ENCODE measurements around the gene PDK2. TPM values are rescaled to one million over a fixed set of nuclear protein-coding genes. Genes with fewer than 3 reads are reported as not detected.

PDK2 gene
- total RNA-seq, 1 donor from 2014 or later = 14.5 TPM

DNA sequence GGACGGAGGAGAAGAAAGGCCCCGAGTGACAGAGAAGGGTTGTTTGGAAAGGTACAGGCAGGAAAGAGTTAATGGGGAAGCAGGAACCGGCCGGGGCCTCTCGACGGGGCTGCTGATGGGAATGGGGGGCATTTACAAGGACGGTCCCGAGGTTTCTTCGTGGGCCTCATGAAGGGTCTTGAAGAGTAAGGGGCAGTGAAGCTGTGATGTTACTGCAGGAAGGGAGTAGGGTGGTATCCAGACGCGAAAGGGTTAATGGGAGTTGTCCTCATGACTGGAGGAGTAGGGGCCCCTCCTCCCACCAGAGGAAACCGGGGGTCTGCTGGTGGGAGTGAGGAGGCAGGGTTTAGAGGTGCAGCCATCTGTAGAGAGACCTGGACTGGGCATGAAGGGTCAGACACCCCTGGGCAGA, 481 bp downstream of the PDK2 start:
- TF ChIP-seq, protein P1, sequence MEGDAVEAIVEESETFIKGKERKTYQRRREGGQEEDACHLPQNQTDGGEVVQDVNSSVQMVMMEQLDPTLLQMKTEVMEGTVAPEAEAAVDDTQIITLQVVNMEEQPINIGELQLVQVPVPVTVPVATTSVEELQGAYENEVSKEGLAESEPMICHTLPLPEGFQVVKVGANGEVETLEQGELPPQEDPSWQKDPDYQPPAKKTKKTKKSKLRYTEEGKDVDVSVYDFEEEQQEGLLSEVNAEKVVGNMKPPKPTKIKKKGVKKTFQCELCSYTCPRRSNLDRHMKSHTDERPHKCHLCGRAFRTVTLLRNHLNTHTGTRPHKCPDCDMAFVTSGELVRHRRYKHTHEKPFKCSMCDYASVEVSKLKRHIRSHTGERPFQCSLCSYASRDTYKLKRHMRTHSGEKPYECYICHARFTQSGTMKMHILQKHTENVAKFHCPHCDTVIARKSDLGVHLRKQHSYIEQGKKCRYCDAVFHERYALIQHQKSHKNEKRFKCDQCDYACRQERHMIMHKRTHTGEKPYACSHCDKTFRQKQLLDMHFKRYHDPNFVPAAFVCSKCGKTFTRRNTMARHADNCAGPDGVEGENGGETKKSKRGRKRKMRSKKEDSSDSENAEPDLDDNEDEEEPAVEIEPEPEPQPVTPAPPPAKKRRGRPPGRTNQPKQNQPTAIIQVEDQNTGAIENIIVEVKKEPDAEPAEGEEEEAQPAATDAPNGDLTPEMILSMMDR (IDR thresholded peaks at IDR 0.05; ENCODE audit: insufficient read depth, low read length, poor library complexity, severe bottlenecking) = no peak

DNA sequence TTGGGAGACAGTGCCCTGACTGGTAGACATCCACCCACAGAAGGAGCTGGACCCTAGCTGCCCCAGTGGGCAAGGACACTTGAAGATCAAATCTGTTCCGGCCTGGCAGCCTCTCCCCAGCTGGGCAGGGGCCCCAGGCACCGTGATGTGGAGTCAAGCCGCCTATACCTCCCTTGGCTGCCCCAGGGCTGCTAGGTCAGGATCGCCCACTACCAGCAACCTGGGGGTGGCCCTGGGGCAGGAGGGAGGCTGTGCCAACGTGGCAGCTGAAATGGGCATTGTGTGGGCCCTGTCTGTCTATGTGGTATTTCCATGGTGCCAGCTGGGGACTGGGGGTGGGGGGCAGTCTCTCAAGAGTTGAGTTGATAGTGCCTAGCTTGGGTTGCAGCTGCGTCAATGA, 941 bp downstream of the PDK2 start:
- Histone ChIP-seq H3K27me3 (ENCODE audit: control insufficient read depth, insufficient read depth, low read length) (no peaks in the 10 kb centered on the region), H3K4me3 (ENCODE audit: low read depth, low read length) (peak overlapping the region; percentile 87), H3K36me3 (ENCODE audit: control insufficient read depth, insufficient read depth, low read length) (peaks cover 2% of the 10 kb centered on the region)
- no peak for DNase-seq (ENCODE audit: low read depth)
- TF ChIP-seq, protein P1 (IDR thresholded peaks at IDR 0.05; ENCODE audit: insufficient read depth, low read length, poor library complexity, severe bottlenecking) = no peak

More for the DNA sequence above, 481 bp downstream of the PDK2 start:
- Histone ChIP-seq H3K36me3 (ENCODE audit: control insufficient read depth, insufficient read depth, low read length) (peaks cover 2% of the 10 kb centered on the region), H3K27me3 (ENCODE audit: control insufficient read depth, insufficient read depth, low read length) (no peaks in the 10 kb centered on the region), H3K4me3 (ENCODE audit: low read depth, low read length) (peak overlapping the region; percentile 87)
- DNase-seq (ENCODE audit: low read depth) = no peak

DNA sequence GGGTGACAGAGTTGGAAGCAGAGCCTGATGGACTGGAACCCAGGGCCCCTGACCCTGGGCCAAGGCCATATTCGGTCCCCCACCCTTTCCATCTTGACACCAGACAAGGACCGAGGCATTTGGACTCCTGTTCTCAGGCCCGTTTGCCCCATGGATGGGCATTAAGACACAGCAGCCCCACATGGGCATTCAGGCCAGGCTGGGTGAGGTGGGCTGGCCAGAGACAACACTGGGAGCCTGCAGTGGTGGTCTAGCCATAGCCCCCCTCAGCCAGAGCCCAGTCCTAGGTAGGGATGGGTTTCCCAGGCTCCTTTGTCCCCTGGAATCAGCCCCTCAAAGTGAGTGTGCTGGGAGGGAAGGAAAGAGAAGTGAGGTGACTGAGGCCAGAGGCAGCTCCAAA, 1.6 kb downstream of the PDK2 start:
- no peak for DNase-seq (ENCODE audit: low read depth)
- TF ChIP-seq, protein P1 (IDR thresholded peaks at IDR 0.05; ENCODE audit: insufficient read depth, low read length, poor library complexity, severe bottlenecking) = no peak
- Histone ChIP-seq H3K36me3 (ENCODE audit: control insufficient read depth, insufficient read depth, low read length) (no peaks in the 10 kb centered on the region), H3K27me3 (ENCODE audit: control insufficient read depth, insufficient read depth, low read length) (no peaks in the 10 kb centered on the region), H3K4me3 (ENCODE audit: low read depth, low read length) (no peak overlapping the region)

DNA sequence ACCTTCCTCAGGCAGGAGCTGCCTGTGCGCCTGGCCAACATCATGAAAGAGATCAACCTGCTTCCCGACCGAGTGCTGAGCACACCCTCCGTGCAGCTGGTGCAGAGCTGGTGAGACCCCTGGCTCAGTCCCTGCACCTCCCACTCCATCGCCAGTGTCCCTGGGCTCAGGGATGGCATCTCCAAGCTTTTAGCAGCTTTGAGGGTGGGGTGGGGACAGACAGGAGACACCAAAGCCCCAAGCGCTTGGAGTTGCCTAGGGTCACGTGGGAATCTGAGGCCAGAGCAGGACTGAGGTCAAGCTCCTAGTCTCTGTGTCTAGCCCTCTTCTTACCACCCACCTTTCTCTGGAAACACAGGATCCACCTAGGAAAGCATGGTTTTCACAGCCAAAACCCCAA, 2.3 kb downstream of the PDK2 start:
- TF ChIP-seq, protein P1 (IDR thresholded peaks at IDR 0.05; ENCODE audit: insufficient read depth, low read length, poor library complexity, severe bottlenecking) = no peak
- Histone ChIP-seq H3K4me3 (ENCODE audit: low read depth, low read length) (no peak overlapping the region), H3K27me3 (ENCODE audit: control insufficient read depth, insufficient read depth, low read length) (no peaks in the 10 kb centered on the region), H3K36me3 (ENCODE audit: control insufficient read depth, insufficient read depth, low read length) (no peaks in the 10 kb centered on the region)
- DNase-seq (ENCODE audit: low read depth) = no peak

DNA sequence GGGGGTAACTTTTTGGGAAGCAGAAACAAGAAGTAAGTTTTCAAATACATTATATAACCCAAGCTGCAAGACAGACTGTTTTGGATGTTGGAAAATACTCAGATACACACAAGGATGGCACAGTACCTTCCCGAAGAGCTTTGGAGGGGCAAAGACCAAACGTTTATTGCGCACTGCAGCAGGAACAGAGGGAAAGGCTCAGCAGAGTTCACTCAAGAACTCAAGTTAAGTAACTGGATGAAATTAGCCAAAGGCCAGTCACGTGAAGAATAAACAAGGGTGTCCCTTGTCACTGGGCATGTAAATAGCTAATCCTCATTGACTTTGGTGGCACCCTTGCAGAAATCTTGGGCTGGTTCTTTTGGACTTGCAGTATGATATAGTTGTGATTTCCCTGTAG, 2.8 kb downstream of the PDK2 start:
- no peak for DNase-seq (ENCODE audit: low read depth)
- TF ChIP-seq, protein P1 (IDR thresholded peaks at IDR 0.05; ENCODE audit: insufficient read depth, low read length, poor library complexity, severe bottlenecking) = no peak
- Histone ChIP-seq H3K27me3 (ENCODE audit: control insufficient read depth, insufficient read depth, low read length) (no peaks in the 10 kb centered on the region), H3K4me3 (ENCODE audit: low read depth, low read length) (no peak overlapping the region), H3K36me3 (ENCODE audit: control insufficient read depth, insufficient read depth, low read length) (no peaks in the 10 kb centered on the region)

DNA sequence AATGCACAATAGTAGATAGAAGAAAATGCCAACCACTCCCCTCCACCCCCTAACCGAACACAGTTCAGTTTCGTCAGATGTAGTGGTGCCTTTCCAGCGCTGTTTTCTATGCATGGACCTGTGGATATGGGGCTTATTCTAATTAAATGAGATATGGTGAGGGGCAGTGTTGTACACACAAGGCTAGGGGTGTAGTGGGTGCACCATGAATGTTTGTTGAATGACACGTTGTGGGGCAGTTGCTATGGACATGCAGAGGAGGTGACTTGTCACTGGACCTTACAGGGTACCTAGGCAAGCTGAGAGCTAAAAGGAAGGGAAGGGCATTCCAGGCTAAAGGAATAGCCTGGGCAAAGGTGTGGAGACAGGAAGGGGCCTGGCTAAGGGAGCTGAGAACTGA, 3.4 kb downstream of the PDK2 start:
- DNase-seq (ENCODE audit: low read depth) = no peak
- TF ChIP-seq, protein P1 (IDR thresholded peaks at IDR 0.05; ENCODE audit: insufficient read depth, low read length, poor library complexity, severe bottlenecking) = no peak
- Histone ChIP-seq H3K27me3 (ENCODE audit: control insufficient read depth, insufficient read depth, low read length) (no peaks in the 10 kb centered on the region), H3K4me3 (ENCODE audit: low read depth, low read length) (no peak overlapping the region), H3K36me3 (ENCODE audit: control insufficient read depth, insufficient read depth, low read length) (no peaks in the 10 kb centered on the region)

Measured in kidney epithelial cell (primary cell).